Activated CD4-positive, alpha-beta T cell treated with anti-CD3 and anti-CD28 coated beads for 36 hours (primary cell): ENCODE results near the gene RCOR3. TPM values are rescaled to one million over a fixed set of nuclear protein-coding genes. Genes with fewer than 3 reads are reported as not detected.
"Not testable (repeated sequence)": the region's sequence is repeated elsewhere in the genome, so short reads cannot be mapped to it uniquely, and the experiment has no call there.

Source experiments
- ATAC-seq: fragments of 200-7000 bp; cut with Tn5 transposase; one replicate; pipeline ENCODE4 v1.10.0; 2021; ENCODE audit warnings: mild to moderate bottlenecking, moderate library complexity
- CTCF ChIA-PET: fragments of 350-600 bp; sonication (Branson Sonifier 250); formaldehyde crosslinking; loops from one replicate; lab custom pipeline; 2021; ENCODE audit warnings: antibody characterized with exemption; lab: Charles Lee
- POLR2A ChIA-PET: fragments of 350-600 bp; sonication (Branson Sonifier 250); formaldehyde crosslinking; loops from one replicate; lab custom pipeline; 2021; ENCODE audit warnings: antibody characterized with exemption, inconsistent platforms; lab: Charles Lee
- DNase-seq: peaks from one replicate; pipeline ENCODE4 v3.0.0-alpha.2; 2020
- H3K27ac Mint-ChIP-seq: one replicate; pipeline ENCODE4 v1.8.0; 2021; ENCODE audit warnings: mixed read lengths
- H3K27me3 Mint-ChIP-seq: one replicate; pipeline ENCODE4 v1.8.0; 2021; ENCODE audit warnings: mixed read lengths
- H3K36me3 Mint-ChIP-seq: one replicate; pipeline ENCODE4 v1.8.0; 2021; ENCODE audit warnings: low read depth, mixed read lengths
- H3K4me1 Mint-ChIP-seq: one replicate; pipeline ENCODE4 v1.8.0; 2021; ENCODE audit warnings: mixed read lengths
- H3K4me3 Mint-ChIP-seq: one replicate; pipeline ENCODE4 v1.8.0; 2021; ENCODE audit warnings: mild to moderate bottlenecking, moderate library complexity, mixed read lengths
- H3K9me3 Mint-ChIP-seq: one replicate; pipeline ENCODE4 v1.8.0; 2021; ENCODE audit warnings: low read depth, mixed read lengths
- intact Hi-C, 2 experiments: fragments of 100-400 bp; cut with DNase I in 1 of 2; cut with micrococcal nuclease in 1 of 2; formaldehyde crosslinking; loops; one replicate each; pipeline versions ENCODE4 v1.14.2 to v1.15.1; 2022 to 2024; cut with DNase I, micrococcal nuclease
- total RNA-seq, 2 experiments: library from RNA; stranded (reverse); gene quantifications; one replicate each; pipeline ENCODE4 v1.2.3, GENCODE V29; 2021

Gene RCOR3
- 10 to 100 TPM; 31.0 to 33.4 TPM for total RNA-seq

GRCh38 chr1:211258756-211259637 is at the start of gene RCOR3:
Gene RCOR3 (plus strand): TSS chr1:211259366. CDS start chr1:211259561, 195 bp downstream.
- ChIA-PET POLR2A (interaction anchor here (1.6 kb wide), 1 partner anchor 885 kb away, joined by 4 read pairs; no protein-coding TSS in a partner anchor), CTCF (interaction anchor here (0.6 to 1.5 kb wide), 6 partner anchors 8 to 124 kb away, joined by 3 read pairs; no protein-coding TSS in a partner anchor)
- Mint-ChIP-seq H3K4me1 (peaks cover 13% of the 10 kb centered on the region), H3K36me3 (peaks cover 11% of the 10 kb centered on the region), H3K27ac (peak within 1 kb of the TSS; percentile 96), H3K4me3 (peak within 1 kb of the TSS; percentile 90), H3K9me3 (no peaks in the 10 kb centered on the region), H3K27me3 (no peaks in the 10 kb centered on the region)
- DNase-seq, result peak; percentile 97
- intact Hi-C loops, result loop anchor here (1.0 to 10.0 kb wide), 16 partner anchors 22 to 1474 kb away; partner anchors contain the start of genes C1orf74 (in 1 of the 2), DTL (in 1 of the 2), INTS7 (in 1 of the 2) and NEK2 (in 1 of the 2)
- ATAC-seq, result peak; percentile 83

- peaks cover 5% of the 10 kb centered on the region for H3K9me3 Mint-ChIP-seq
- no peak overlapping the region for H3K27ac Mint-ChIP-seq
- H3K36me3 Mint-ChIP-seq, result no peaks in the 10 kb centered on the region
- H3K27me3 Mint-ChIP-seq, result peaks cover 2% of the 10 kb centered on the region
- no peak for ATAC-seq
- CTCF ChIA-PET, result no interaction called here
- H3K4me3 Mint-ChIP-seq, result no peak overlapping the region
- H3K4me1 Mint-ChIP-seq, result no peaks in the 10 kb centered on the region
- intact Hi-C loops, result no loop called here
- no peak for DNase-seq
- POLR2A ChIA-PET, result no interaction called here
Measured at GRCh38 chr1:211210052-211210451, 49.1 kb upstream of the RCOR3 start.

GRCh38 chr1:211210965-211211364 is 48.2 kb upstream of the RCOR3 start:
- intact Hi-C loops, result no loop called here
- Mint-ChIP-seq H3K27ac (no peak overlapping the region), H3K9me3 (peaks cover 4% of the 10 kb centered on the region), H3K27me3 (peaks cover 2% of the 10 kb centered on the region), H3K4me1 (no peaks in the 10 kb centered on the region), H3K4me3 (no peak overlapping the region), H3K36me3 (no peaks in the 10 kb centered on the region)
- POLR2A ChIA-PET, result no interaction called here
- DNase-seq, result no peak
- ATAC-seq, result no peak
- CTCF ChIA-PET, result interaction anchor here (0.6 kb wide), 1 partner anchor 60 kb away, joined by 4 read pairs; no protein-coding TSS in a partner anchor

- CTCF ChIA-PET, result no interaction called here
- intact Hi-C loops, result no loop called here
- DNase-seq, result no peak
- no peaks in the 10 kb centered on the region for H3K36me3 Mint-ChIP-seq
- ATAC-seq, result no peak
- H3K4me3 Mint-ChIP-seq, result no peak overlapping the region
- H3K27ac Mint-ChIP-seq, result no peak overlapping the region
- H3K4me1 Mint-ChIP-seq, result no peaks in the 10 kb centered on the region
- no peaks in the 10 kb centered on the region for H3K9me3 Mint-ChIP-seq
- POLR2A ChIA-PET, result no interaction called here
- no peaks in the 10 kb centered on the region for H3K27me3 Mint-ChIP-seq
Measured at GRCh38 chr1:211213702-211214101, 45.5 kb upstream of the RCOR3 start.

- Mint-ChIP-seq H3K27ac (no peak overlapping the region), H3K36me3 (no peaks in the 10 kb centered on the region), H3K9me3 (no peaks in the 10 kb centered on the region), H3K27me3 (no peaks in the 10 kb centered on the region), H3K4me1 (no peaks in the 10 kb centered on the region), H3K4me3 (no peak overlapping the region)
- ATAC-seq, result no peak
- POLR2A ChIA-PET, result interaction anchor here (0.6 kb wide), 1 partner anchor 91 kb away, joined by 3 read pairs; no protein-coding TSS in a partner anchor
- CTCF ChIA-PET, result no interaction called here
- intact Hi-C loops, result no loop called here
- DNase-seq, result no peak
Measured at GRCh38 chr1:211215577-211215976, 43.6 kb upstream of the RCOR3 start.

- H3K4me3 Mint-ChIP-seq, result no peak overlapping the region
- H3K27ac Mint-ChIP-seq, result no peak overlapping the region
- no peaks in the 10 kb centered on the region for H3K4me1 Mint-ChIP-seq
- H3K27me3 Mint-ChIP-seq, result peaks cover 2% of the 10 kb centered on the region
- no peaks in the 10 kb centered on the region for H3K36me3 Mint-ChIP-seq
- ChIA-PET CTCF (interaction anchor here (1.0 kb wide), 1 partner anchor 12 kb away, joined by 3 read pairs; no protein-coding TSS in a partner anchor), POLR2A (no interaction called here)
- DNase-seq (no peak), ATAC-seq (no peak)
- H3K9me3 Mint-ChIP-seq, result no peaks in the 10 kb centered on the region
- intact Hi-C loops, result no loop called here
Measured at GRCh38 chr1:211217392-211217791, 41.8 kb upstream of the RCOR3 start.

- H3K27me3 Mint-ChIP-seq, POLR2A ChIA-PET, H3K27ac Mint-ChIP-seq, DNase-seq, intact Hi-C loops, H3K4me3 Mint-ChIP-seq, H3K4me1 Mint-ChIP-seq, CTCF ChIA-PET, H3K9me3 Mint-ChIP-seq, H3K36me3 Mint-ChIP-seq, ATAC-seq: not testable (repeated sequence)
Measured at GRCh38 chr1:211222469-211223234, 36.5 kb upstream of the RCOR3 start.

GRCh38 chr1:211228573-211229364 is 30.4 kb upstream of the RCOR3 start:
- H3K27me3 Mint-ChIP-seq, H3K36me3 Mint-ChIP-seq, H3K9me3 Mint-ChIP-seq: not testable (repeated sequence)
- peak; percentile 75 for DNase-seq
- Mint-ChIP-seq H3K4me3 (peak overlapping the region; percentile 25), H3K4me1 (peaks cover 25% of the 10 kb centered on the region), H3K27ac (peak overlapping the region; percentile 61)
- CTCF ChIA-PET, result interaction anchor here (0.5 to 1.2 kb wide), 6 partner anchors 9 to 388 kb away, joined by 3 read pairs; partner anchors contain the start of gene KCNH1
- peak; percentile 87 for ATAC-seq
- intact Hi-C loops, result loop anchor here in 1 of 2 experiments (1.0 kb wide), 2 partner anchors 31 to 94 kb away; partner anchors contain the start of genes KCNH1 and RCOR3
- POLR2A ChIA-PET, result interaction anchor here (0.6 to 1.2 kb wide), 2 partner anchors 91 to 855 kb away, joined by 4 to 5 read pairs; no protein-coding TSS in a partner anchor

GRCh38 chr1:211229365-211229759 is 29.8 kb upstream of the RCOR3 start:
- H3K4me3 Mint-ChIP-seq, result peak overlapping the region; percentile 25
- H3K4me1 Mint-ChIP-seq, result peaks cover 25% of the 10 kb centered on the region
- intact Hi-C loops, result loop anchor here in 1 of 2 experiments (1.0 kb wide), 2 partner anchors 30 to 95 kb away; partner anchors contain the start of genes KCNH1 and RCOR3
- ChIA-PET CTCF (interaction anchor here (0.6 to 1.2 kb wide), 5 partner anchors 10 to 95 kb away, joined by 3 read pairs; partner anchors contain the start of gene KCNH1), POLR2A (interaction anchor here (1.2 kb wide), 1 partner anchor 856 kb away, joined by 5 read pairs; no protein-coding TSS in a partner anchor)
- ATAC-seq (peak; percentile 65), DNase-seq (no peak)
- no peaks in the 10 kb centered on the region for H3K27me3 Mint-ChIP-seq
- peak overlapping the region; percentile 61 for H3K27ac Mint-ChIP-seq
- H3K9me3 Mint-ChIP-seq, result no peaks in the 10 kb centered on the region
- H3K36me3 Mint-ChIP-seq, result no peaks in the 10 kb centered on the region

- POLR2A ChIA-PET, result no interaction called here
- Mint-ChIP-seq H3K4me1 (peaks cover 25% of the 10 kb centered on the region), H3K27me3 (no peaks in the 10 kb centered on the region), H3K36me3 (no peaks in the 10 kb centered on the region), H3K27ac (no peak overlapping the region), H3K4me3 (no peak overlapping the region), H3K9me3 (no peaks in the 10 kb centered on the region)
- CTCF ChIA-PET, result interaction anchor here (0.6 kb wide), 1 partner anchor 98 kb away, joined by 3 read pairs; no protein-coding TSS in a partner anchor
- intact Hi-C loops, result no loop called here
- no peak for DNase-seq
- ATAC-seq, result no peak
Measured at GRCh38 chr1:211231873-211232272, 27.3 kb upstream of the RCOR3 start.
